Adipose tissue (tissue), 3 donors: ENCODE data around the gene TFDP2. TPM values are rescaled to one million over a fixed set of nuclear protein-coding genes. Genes with fewer than 3 reads are reported as not detected.
"Not testable (repeated sequence)": the region's sequence is repeated elsewhere in the genome, so short reads cannot be mapped to it uniquely, and the experiment has no call there.

Experiments
- H3K27ac ChIP-seq: one replicate; pipeline ENCODE4 v1.5.1; 2013; ENCODE audit warnings: low read depth, low read length
- WGBS, 3 donors: extraction: QIAGEN DNeasy Blood & Tissue Kit; methylation state at CpG; one replicate each; pipeline ENCODE4 v1.1.7; 2013; 5-methylcytosine and 5-hydroxymethylcytosine counted together
- polyA plus RNA-seq, 3 donors: library from polyadenylated mRNA; stranded (reverse); fragments of 200-250 nt; gene quantifications; one replicate each; pipeline ENCODE4 v1.2.3, GENCODE V29; 2013
- donor health status: healthy with polysubstance abuse.
- donor health status: Bipolar disorder and iron deficiency.
- donor health status: healthy.

The TFDP2 gene
- polyA plus RNA-seq, 3 donors = 6.7 to 22.6 (median 19.7) TPM

- 77 to 82% (median 80%) methylated on average over 4 of the region's 4 CpGs for WGBS, 3 donors
- H3K27ac ChIP-seq = no peak overlapping the region
Measured at GRCh38 chr3:141950572-141951493, 198.5 kb downstream of the TFDP2 start.

- 86 to 97% (median 93%) methylated on average over 6 of the region's 6 CpGs for WGBS, 3 donors
Measured at GRCh38 chr3:141949972-141950371, 199.4 kb downstream of the TFDP2 start.

GRCh38 chr3:141949399-141949798 lies 199.9 kb downstream of the TFDP2 start:
- 81 to 91% (median 86%) methylated on average over 10 of the region's 10 CpGs for WGBS, 3 donors
- H3K27ac ChIP-seq = no peak overlapping the region

More at GRCh38 chr3:141949972-141950371, 199.4 kb downstream of the TFDP2 start:
- no peak overlapping the region for H3K27ac ChIP-seq

GRCh38 chr3:141945726-141946485 lies 203.4 kb downstream of the TFDP2 start:
- no peak overlapping the region for H3K27ac ChIP-seq
- WGBS, 3 donors = 89 to 93% (median 92%) methylated on average over 16 of the region's 16 CpGs

GRCh38 chr3:141942006-141942405 lies 207.3 kb downstream of the TFDP2 start:
- H3K27ac ChIP-seq = no peak overlapping the region
- WGBS, 3 donors = 68 to 96% (median 91%) methylated on average over 8 of the region's 8 CpGs

GRCh38 chr3:141941093-141941492 lies 208.3 kb downstream of the TFDP2 start:
- WGBS, 3 donors = 36 to 52% (median 43%) methylated on average over 8 of the region's 8 CpGs
- H3K27ac ChIP-seq = no peak overlapping the region

GRCh38 chr3:141940194-141940776 lies 209.1 kb downstream of the TFDP2 start:
- 51 to 64% (median 54%) methylated on average over 12 of the region's 12 CpGs for whole genome bisulfite sequencing, 3 donors
- H3K27ac ChIP-seq = no peak overlapping the region

GRCh38 chr3:141939759-141940158 lies 209.6 kb downstream of the TFDP2 start:
- H3K27ac ChIP-seq = no peak overlapping the region
- WGBS, 3 donors = 91 to 96% (median 94%) methylated on average over 4 of the region's 4 CpGs

DNA sequence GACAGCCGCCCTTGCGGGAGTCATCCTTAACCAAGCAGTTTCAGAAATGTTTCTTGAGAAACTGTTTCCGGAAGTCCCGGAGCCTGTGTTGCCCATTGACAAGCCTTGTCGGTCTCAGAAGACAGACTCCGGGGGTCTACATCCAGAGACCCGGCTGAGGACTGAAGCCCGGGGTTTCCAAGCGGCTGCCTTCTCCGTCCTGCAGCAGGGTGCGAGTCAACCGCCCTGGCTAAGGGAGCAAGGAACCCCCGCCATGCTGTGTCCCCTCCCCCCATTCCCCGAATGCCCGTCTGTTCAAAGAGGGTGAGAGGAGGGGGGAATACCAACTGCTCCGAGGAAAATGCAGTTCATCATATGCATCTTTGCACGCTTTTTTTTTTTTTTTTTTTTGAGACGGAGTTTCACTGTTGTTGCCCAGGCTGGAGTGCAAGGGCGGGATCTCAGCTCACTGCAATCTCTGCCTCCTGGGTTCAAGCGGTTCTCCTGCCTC lies 211.3 kb downstream of the TFDP2 start:
- 89 to 95% (median 93%) methylated on average over 19 to 20 of the region's 20 CpGs for WGBS, 3 donors

GRCh38 chr3:141934354-141934753 lies 215.0 kb downstream of the TFDP2 start:
- 84 to 90% (median 88%) methylated on average over 4 of the region's 4 CpGs for WGBS, 3 donors
- no peak overlapping the region for H3K27ac ChIP-seq

More for the DNA sequence above, 211.3 kb downstream of the TFDP2 start:
- H3K27ac ChIP-seq = no peak overlapping the region

GRCh38 chr3:141933421-141934300 lies 215.7 kb downstream of the TFDP2 start:
- 80 to 86% (median 84%) methylated on average over 16 of the region's 16 CpGs for WGBS, 3 donors

DNA sequence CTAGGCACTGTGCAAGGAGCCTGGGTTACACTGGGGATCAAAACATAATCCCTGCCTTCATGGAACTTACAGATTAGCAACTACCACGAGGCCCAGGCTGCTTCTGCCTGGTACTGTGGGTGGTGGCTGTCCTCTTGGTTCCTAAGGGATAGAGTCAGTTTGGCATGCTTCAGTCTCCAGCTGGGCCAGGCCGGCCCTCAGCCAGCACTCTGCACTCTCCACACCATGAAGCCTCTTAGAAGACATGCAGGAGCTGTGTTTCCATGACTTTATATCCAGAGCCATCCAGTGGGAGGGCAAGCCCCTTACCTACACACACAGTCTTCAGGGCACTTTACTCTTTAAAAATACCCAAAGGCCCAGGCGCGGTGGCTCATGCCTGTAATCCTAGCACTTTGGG lies 218.5 kb downstream of the TFDP2 start:
- WGBS, 3 donors = 86 to 92% (median 90%) methylated on average over 4 of the region's 4 CpGs
- no peak overlapping the region for H3K27ac ChIP-seq

More at GRCh38 chr3:141933421-141934300, 215.7 kb downstream of the TFDP2 start:
- no peak overlapping the region for H3K27ac ChIP-seq

DNA sequence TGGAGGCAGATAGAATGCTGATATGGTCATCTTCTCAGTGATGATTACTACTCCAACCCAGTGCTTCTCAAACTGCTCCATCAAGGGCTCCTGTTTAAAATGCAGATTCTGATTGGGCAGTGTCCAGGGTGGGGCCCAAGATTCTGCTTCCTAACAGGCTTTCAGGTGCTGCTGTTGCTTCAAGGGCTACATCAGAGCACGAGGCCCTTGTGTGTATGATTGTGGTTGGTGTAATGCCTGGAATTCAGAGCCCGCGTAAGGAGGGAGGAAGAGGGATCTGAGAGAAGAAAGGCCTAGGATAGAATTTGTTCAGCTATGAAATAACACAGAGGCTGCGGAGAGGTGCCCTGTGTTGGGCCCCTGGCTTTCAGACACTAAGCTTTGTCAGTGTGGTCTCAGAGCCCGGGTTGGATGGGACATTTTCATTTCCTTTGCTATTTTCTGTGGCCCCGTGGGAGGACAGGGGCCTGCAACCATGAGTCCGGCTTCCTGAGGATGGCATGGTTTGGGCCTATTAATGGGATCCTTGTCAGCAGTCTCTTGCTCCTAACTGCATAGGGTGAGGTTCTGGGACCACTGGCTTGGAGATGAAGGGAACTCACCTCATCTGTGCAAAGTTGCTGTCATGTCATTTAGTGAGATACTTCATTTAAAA lies 219.9 kb downstream of the TFDP2 start:
- WGBS, 3 donors = 88 to 93% (median 91%) methylated on average over 7 of the region's 7 CpGs
- H3K27ac ChIP-seq = no peak overlapping the region

GRCh38 chr3:141928631-141929270 lies 220.6 kb downstream of the TFDP2 start:
- no peak overlapping the region for H3K27ac ChIP-seq
- WGBS, 3 donors = 93 to 96% (median 94%) methylated on average over 15 of the region's 15 CpGs

- 66 to 85% (median 80%) methylated on average over 9 of the region's 9 CpGs for WGBS, 3 donors
- no peak overlapping the region for H3K27ac ChIP-seq
Measured at GRCh38 chr3:141926929-141927328, 222.4 kb downstream of the TFDP2 start.

DNA sequence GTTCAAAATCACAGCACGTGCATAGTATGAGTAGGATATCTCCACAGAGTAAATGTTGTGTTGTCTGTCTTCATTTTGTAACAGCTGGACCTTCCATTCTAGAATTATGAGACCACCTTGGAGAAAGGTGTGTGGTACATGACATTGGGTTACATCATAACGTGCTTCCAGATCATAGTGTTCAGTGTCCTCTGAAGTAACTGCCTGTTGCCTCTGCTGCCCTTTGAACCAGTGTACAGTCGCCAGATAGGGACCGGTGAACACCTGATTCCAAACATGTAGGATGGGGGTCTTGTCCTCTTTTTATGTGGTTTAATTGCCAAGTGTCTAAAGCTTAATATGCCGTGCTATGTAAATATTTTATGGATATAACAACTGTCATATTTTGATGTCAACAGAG lies 223.7 kb downstream of the TFDP2 start:
- 92 to 95% (median 93%) methylated on average over 5 of the region's 5 CpGs for WGBS, 3 donors
- not testable (repeated sequence) for H3K27ac ChIP-seq

DNA sequence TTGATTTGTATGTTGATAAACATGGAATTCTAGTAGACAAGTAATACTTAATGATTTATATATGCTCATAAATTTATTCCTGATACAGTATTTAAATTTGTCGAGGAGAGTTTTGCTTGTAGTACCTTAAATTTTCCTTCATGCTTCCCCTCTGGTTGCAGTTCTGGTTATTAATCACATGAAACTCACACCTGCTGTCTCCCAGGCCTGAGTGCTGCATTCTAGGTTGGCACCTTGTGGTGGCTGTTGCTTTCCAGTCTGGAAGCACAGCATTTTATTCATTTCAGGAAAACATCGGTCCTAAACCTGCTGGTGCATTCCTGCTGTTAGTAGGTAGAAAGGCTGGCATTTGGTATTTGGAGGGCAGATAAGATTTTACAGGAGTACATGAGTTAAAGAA lies 228.0 kb downstream of the TFDP2 start:
- no peak overlapping the region for H3K27ac ChIP-seq
- WGBS, 3 donors = 57 to 91% (median 90%) methylated on average over 2 of the region's 2 CpGs
